ENCODE data around the gene SH3RF1.

DNA sequence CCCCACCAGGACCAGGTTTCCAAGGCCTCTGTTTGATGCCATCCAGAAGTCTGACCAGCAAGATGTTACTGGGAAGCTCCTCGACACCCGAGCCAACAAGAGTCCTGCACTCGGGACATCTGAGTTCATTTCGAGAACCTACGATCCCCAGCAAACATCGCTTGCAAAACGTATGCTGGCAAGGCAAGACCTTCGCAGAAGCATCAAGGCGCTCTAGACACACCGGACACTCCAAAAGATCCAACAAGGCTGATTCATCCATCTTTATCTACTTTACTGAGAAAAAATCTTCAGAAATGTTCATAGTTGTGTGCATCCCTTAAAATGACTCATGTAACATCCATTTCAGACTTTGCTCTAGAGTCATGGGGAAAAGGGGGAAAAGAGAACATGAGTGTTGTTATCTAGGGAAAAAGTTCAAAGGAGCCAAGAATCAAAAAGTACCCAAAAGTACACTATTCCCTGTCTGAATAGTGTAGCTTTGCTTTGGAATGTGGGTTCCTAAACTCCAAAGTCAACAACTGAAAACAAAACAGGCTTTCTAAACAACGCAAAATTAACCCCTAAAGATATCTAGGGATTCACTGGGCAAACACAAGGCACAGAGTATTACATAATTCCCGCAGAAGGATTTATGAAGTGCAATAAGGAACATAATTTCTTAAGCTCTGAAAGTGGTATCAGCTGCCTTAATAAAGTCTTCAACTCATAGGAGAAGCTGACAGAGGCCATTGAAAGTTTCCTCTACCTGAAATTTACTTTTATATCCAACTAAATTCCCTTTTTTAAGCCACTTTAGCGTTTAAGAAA is 1.6 kb downstream of the SH3RF1 start:
- TF ChIP-seq EZH2 (conservative IDR thresholded peaks at IDR 0.05; ENCODE audit: low read depth, low read length) (no peak), MZF1 (CRISPR knock-in tag; IDR thresholded peaks at IDR 0.05; ENCODE audit: borderline replicate concordance) (no peak), ZNF350 (CRISPR knock-in tag; IDR thresholded peaks at IDR 0.05; ENCODE audit: borderline replicate concordance, low read depth) (no peak), ZNF224 (CRISPR knock-in tag; IDR thresholded peaks at IDR 0.05) (no peak), YEATS4 (CRISPR knock-in tag; IDR thresholded peaks at IDR 0.05; ENCODE audit: borderline replicate concordance) (no peak), ARNTL (CRISPR knock-in tag; IDR thresholded peaks at IDR 0.05) (no peak), MAZ (IDR thresholded peaks at IDR 0.05; ENCODE audit: borderline replicate concordance, low read depth, low read length) (no peak), MAZ (CRISPR knock-in tag; IDR thresholded peaks at IDR 0.05; ENCODE audit: low read depth) (no peak)
- TF ChIP-seq, protein P1, sequence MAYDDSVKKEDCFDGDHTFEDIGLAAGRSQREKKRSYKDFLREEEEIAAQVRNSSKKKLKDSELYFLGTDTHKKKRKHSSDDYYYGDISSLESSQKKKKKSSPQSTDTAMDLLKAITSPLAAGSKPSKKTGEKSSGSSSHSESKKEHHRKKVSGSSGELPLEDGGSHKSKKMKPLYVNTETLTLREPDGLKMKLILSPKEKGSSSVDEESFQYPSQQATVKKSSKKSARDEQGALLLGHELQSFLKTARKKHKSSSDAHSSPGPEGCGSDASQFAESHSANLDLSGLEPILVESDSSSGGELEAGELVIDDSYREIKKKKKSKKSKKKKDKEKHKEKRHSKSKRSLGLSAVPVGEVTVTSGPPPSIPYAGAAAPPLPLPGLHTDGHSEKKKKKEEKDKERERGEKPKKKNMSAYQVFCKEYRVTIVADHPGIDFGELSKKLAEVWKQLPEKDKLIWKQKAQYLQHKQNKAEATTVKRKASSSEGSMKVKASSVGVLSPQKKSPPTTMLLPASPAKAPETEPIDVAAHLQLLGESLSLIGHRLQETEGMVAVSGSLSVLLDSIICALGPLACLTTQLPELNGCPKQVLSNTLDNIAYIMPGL (CRISPR knock-in tag; IDR thresholded peaks at IDR 0.05; ENCODE audit: borderline replicate concordance in 1 of 2, low read depth in 1 of 2): no peak

Data from HepG2 (cell line).